Stimulated activated CD8-positive, alpha-beta memory T cell treated with anti-CD3 and anti-CD28 coated beads, Interleukin-7, amount 100 ng/mL, for 1 hour (primary cell): Measurements from ENCODE around the gene OR7C1.
"Not testable (repeated sequence)": the region's sequence is repeated elsewhere in the genome, so short reads cannot be mapped to it uniquely, and the experiment has no call there.

Experiments
- DNase-seq, 2 donors: peaks; one replicate each; pipeline ENCODE4 v3.0.0-alpha.2; 2020; ENCODE audit warnings: low read depth in 2 of 2

OR7C1 gene

DNA sequence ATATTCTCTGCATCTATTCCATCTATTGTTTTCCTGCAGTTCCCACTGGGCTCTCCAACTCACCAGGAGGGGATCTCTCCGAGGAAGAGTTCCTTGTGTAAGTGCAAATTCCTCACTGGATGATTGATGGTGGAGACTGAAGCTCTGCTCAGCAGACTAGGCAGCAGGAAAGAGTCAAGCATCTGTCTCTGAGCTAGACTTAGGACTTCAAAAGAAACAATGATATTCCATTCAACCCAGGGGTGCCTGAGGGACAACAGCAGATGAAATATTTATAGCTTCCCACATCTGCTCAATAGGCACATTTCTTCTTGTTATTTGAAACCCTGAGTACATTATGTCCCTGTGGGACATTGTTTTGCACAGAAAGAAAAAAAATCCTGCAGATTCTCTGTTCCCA lies at the start of gene OR7C1, which contains the start of gene OR7A5:
TSS of gene OR7C1 (minus strand) at position 175 of the 400 bp plus-strand sequence. CDS start 35,049 bp downstream, outside the sequence.
TSS of gene OR7A5 (minus strand) at position 175 of the 400 bp plus-strand sequence. CDS start 6,944 bp downstream, outside the sequence.
- no peak for DNase-seq

DNA sequence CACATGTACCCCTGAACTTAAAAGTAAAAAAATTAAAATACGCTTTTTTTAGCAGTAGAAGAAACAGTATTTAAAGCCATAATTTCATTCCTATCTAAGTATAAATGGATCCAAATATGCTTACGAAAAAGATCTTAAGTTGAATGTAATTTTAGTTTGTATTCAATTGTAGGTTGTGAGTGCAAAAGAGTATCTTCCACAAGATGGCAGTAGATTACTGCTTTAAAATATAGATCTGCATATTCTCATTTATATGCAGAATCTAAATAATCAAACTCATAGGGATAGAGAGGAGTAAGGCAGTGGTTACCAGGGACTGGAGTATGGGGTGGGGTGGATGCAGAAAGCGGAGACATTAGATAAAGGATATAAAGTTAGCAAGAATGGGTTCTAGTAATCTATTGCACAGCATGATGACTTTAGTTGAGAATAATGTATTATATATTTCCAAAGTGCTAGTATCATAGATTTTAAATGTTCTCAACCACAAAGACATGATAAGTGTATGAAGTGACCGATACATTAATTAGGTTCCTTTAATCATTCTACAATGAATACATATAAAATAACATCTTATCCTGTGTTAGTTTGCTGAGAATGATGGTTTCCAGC lies 36.7 kb upstream of the OR7C1 start:
- DNase-seq, result no peak

GRCh38 chr19:14868497-14868896 lies 33.5 kb upstream of the OR7C1 start:
- no peak for DNase-seq

DNA sequence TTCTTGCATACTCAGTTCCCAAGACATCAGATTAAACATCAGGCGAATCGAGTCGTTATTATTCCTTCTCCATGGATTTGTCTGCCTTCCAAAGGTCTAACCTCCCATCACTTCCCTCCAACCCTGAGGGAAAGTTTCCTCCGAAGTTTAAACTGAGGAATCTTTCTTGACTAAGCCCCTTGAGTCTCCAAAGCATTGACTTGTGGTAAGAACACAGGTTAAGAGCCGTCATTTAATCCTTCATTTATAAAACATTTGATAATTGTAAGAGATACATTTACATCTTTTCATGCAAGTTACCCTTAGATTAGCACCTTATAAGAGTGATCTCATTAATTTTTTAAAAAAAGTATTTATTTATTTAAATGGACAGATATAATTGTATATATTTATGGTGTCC lies 13.8 kb upstream of the OR7C1 start, which contains the start of gene OR7A10:
TSS of gene OR7A10 (minus strand) at position 101 of the 400 bp plus-strand sequence. CDS start 7,045 bp downstream, outside the sequence.
- no peak for DNase-seq

DNA sequence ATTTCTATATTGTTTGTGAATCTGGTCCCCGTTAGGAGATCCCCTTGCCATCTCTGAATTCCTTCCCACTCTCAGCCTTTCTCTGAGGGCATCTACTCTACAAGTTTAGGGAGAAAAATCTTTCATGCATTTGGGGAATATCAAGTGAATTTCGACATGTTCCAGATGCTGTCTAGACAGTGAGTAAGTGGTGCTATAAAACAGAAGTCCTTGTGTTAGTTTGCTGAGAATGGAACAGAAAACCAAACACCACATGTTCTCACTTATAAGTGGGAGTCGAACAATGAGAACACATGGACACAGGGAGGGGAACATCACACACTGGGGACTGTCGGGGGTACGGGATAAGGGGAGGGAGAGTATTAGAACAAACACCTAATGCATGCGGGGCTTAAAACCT lies 8.6 kb upstream of the OR7C1 start:
- DNase-seq, result no peak

GRCh38 chr19:14843169-14843568 lies 8.2 kb upstream of the OR7C1 start:
- no peak for DNase-seq

DNA sequence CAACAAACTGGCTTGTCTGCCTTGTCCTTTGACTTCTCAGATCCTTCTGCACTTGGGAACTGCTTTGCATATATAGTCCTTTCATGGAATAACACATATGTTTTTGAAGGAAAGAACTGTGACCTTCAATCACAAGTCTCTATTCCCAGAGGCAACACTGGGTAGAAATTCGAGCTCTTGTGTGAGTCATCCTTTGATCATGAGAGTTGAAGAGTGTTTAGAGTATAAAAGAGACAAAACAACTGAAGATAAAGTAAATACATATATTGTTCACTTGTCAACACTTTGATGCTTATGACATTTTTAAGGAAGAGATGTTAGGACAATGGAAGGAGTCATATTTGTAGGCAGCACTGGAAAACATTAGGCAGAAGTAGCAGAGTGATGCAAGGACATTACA lies 5.2 kb upstream of the OR7C1 start:
- DNase-seq, result no peak

DNA sequence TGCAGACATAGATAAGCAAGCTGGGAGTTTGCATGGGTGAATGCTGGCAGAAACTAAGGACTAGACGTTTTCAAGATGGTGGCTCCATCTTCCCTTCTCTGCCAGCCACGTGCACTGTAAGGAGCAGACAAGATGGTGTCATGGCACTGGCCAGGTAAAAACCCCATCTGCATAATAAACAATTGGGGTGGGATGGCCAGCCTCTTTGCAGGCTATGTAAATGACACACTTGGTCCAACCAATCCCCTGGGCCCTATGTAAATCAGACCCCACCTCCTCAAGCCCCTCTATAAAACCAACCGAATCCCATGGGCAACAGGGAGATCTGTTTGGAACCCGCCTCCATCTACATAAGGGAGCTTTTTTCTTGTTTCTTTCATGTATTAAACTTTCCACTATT lies 2.4 kb upstream of the OR7C1 start:
- no peak for DNase-seq

DNA sequence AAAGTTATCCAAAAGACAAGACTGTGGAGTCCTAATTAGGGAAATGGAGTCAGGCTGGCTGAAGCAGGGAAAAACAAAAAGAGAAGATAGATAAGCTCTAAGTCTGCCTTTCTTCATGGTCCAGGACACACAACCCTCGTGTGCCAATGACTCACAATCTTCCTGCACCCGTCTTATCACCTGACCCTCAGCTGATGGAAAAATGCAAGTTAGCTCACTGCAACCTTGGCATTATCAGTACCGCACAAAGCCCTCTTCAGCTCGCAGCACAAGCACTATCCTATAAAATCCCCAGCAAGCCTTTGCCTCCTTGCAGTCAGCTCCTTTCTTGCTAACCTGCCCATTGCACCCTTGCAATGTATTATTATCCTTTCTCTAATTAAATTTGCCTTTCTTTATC lies 4.3 kb downstream of the OR7C1 start:
- no peak for DNase-seq

DNA sequence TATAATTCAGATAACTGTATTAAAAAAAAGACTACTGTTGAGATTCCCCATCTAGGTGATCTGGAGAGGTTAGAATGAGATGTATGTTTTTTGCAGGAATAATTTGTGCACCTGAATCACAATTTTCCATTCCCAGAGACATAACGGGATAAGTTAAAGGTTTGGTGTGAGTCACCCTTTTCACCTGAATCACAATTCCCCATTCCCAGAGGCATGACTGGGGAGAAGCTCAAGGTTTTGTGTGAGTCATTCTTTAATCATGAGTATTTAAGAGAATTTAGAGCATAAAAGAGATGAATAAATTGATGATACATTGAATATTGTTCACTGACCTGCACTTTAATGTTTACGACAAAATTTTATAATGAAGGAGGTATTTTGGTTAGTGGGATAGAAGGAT lies 9.0 kb downstream of the OR7C1 start:
- DNase-seq, result no peak

- DNase-seq, result no peak
These were observed 13.0 kb downstream of the OR7C1 start for GRCh38 chr19:14821937-14822336.

GRCh38 chr19:14818588-14818987 lies 16.4 kb downstream of the OR7C1 start:
- DNase-seq, result no peak

- DNase-seq, result no peak
These were observed 17.9 kb downstream of the OR7C1 start for GRCh38 chr19:14817052-14817451.

DNA sequence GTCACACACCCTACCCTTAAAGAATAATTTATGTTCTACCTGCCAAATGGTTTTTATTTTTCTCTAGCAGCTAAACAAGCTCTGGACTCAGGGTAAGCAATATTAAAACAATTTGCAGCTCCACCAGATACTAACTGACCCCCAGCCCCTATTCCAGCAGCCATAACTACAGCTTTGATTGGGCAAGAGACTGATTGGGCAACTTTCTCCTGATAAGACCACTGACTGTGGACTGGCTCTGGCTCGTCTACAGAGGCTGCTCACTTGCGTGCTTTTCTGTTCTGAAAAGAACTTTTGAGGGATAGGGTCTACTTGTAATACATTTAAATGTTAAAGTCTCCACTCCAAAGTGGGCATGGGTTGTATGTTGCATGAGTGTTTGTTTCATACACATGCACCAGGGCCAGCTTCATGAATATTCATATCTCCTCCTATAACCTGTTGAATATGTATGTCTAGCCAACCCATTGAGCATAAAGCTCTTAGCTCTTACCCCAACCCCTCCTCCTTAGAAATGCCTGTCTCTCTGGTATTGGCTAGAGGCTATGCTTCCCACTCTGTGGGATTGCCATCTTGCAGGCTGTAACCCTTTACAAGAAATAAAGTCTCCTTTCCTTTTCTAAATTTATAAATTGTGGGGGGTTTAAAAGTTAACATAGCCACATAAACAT lies 19.9 kb downstream of the OR7C1 start:
- DNase-seq, result no peak

- no peak for DNase-seq
These were observed 25.5 kb downstream of the OR7C1 start for GRCh38 chr19:14809272-14810057.

DNA sequence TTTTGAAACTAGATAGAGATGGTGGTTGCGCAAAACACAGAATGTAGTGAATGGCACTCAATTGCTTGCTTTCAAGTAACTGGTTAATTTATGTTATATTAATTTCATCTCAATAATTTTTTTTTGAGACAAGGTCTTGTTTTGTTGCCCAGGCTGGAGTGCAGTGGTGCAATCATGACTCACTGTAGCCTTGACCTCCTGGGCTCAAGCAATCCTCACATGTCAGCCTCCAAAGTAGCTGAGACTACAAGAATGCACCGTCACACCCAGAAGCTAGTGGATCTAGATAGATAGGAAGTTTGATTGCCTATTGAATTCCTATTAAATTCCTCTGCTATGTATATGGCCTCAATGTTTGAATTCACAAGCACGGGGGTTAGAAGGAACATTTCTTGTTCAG lies 30.2 kb downstream of the OR7C1 start:
- no peak for DNase-seq

DNA sequence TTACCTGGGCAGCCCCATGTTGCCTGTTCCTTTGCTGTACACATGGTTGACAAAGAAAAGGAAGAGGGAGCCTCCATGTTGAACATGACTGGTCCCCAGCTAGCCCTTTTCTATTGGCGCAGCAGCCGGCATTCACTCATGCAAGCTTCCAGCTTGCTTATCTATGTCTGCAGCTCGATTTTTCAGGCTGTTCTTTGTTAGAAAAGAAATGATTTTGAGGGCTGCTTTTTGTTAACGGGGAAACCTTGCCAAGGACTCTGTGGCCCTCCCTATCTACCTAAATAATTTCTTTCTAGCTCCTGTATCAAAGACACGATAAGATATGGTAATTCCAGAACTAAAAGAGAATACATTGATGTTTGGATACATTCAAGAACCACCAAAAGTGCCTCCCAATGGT lies 36.2 kb downstream of the OR7C1 start:
- DNase-seq, result no peak

GRCh38 chr19:14796021-14796420 lies 39.0 kb downstream of the OR7C1 start:
- no peak for DNase-seq

GRCh38 chr19:14795078-14795721 lies 39.8 kb downstream of the OR7C1 start:
- no peak for DNase-seq

DNA sequence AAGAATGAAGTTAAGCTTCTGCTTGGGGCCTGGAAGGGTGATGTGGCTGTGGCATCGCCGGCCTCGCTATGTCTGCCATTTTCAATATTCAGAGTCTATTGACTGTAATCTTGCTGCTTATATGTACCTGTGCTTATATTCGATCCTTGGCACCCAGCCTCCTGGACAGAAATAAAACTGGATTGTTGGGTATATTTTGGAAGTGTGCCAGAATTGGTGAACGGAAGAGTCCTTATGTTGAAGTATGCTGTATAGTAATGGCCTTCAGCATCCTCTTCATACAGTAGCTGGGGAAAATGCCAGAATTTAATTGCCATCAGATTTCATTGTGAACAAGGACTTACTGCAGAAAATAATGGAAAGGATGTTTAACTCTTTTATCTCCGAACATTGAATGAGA lies 42.7 kb downstream of the OR7C1 start:
- DNase-seq, result not testable (repeated sequence)

GRCh38 chr19:14786421-14786851 lies 48.5 kb downstream of the OR7C1 start:
- DNase-seq, result no peak
